Urinary bladder (tissue), 4 donors: Measurements from ENCODE around the gene CLDN1. TPM values are rescaled to one million over a fixed set of nuclear protein-coding genes. Genes with fewer than 3 reads are reported as not detected.

ENCODE experiments used
- DNase-seq: peaks from one replicate; pipeline ENCODE4 v3.0.0-alpha.2; 2015; ENCODE audit errors: extremely low spot score
- H3K27ac ChIP-seq: one replicate; pipeline ENCODE4 v1.5.1; 2013; ENCODE audit warnings: low read depth, mild to moderate bottlenecking, moderate library complexity
- H3K36me3 ChIP-seq: one replicate; pipeline ENCODE4 v1.6.1; 2013; ENCODE audit warnings: mild to moderate bottlenecking, moderate library complexity; ENCODE audit not compliant: insufficient read depth
- H3K4me1 ChIP-seq: one replicate; pipeline ENCODE4 v1.6.1; 2013; ENCODE audit warnings: mild to moderate bottlenecking, moderate library complexity; ENCODE audit not compliant: insufficient read depth
- H3K4me3 ChIP-seq: one replicate; pipeline ENCODE4 v1.5.1; 2013; ENCODE audit warnings: low read depth, low read length
- WGBS: extraction: QIAGEN DNeasy Blood & Tissue Kit; methylation state at CpG from one replicate; pipeline ENCODE4 v1.1.7; 2013; 5-methylcytosine and 5-hydroxymethylcytosine counted together
- polyA plus RNA-seq: library from polyadenylated mRNA; stranded (reverse); fragments of 200-250 nt; gene quantifications from one replicate; pipeline ENCODE4 v1.2.3, GENCODE V29; 2013
- total RNA-seq: library from RNA; depleted of rRNA; stranded (reverse); fragments of >200 nt; gene quantifications from one replicate; pipeline ENCODE4 v1.2.3, GENCODE V29; 2014
- donor health status: healthy with polysubstance abuse.
- donor health status: healthy.

Gene CLDN1
- total and polyA plus RNA-seq, 2 donors, result 13.2 to 15.8 TPM

GRCh38 chr3:190265796-190266195 lies 56.5 kb downstream of the CLDN1 start:
- DNase-seq, result no peak
- H3K36me3 ChIP-seq, result no peaks in the 10 kb centered on the region
- H3K4me1 ChIP-seq, result no peaks in the 10 kb centered on the region
- 45% methylated on average over 3 of the region's 3 CpGs for WGBS
- no peak overlapping the region for H3K4me3 ChIP-seq
- H3K27ac ChIP-seq, result no peak overlapping the region

GRCh38 chr3:190265126-190265525 lies 57.1 kb downstream of the CLDN1 start:
- no peak overlapping the region for H3K27ac ChIP-seq
- no peak overlapping the region for H3K4me3 ChIP-seq
- H3K4me1 ChIP-seq, result no peaks in the 10 kb centered on the region
- H3K36me3 ChIP-seq, result no peaks in the 10 kb centered on the region
- DNase-seq, result no peak
- 78% methylated on average over 1 of the region's 1 CpG for WGBS

DNA sequence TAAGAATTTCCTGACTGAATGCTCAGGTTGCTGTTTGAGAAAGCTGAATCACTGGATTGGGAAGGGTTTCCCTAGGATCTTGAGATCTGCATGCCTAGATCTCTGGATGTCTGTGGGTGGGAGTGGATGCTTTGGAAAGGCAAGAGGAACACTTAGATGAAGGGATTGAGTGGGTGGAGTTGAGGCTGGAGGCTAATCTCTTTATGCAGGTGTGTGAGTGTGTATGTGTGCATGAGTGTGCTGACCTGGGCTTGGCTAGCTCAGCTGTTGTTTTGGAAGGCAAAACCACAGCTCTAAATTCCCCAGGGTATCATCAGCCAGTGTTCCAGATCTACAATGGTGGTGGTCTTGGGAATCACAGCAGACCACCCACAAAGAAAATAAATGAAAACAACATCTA lies 60.5 kb downstream of the CLDN1 start:
- Histone ChIP-seq H3K4me3 (no peak overlapping the region), H3K4me1 (no peaks in the 10 kb centered on the region), H3K27ac (no peak overlapping the region), H3K36me3 (no peaks in the 10 kb centered on the region)
- DNase-seq, result no peak

DNA sequence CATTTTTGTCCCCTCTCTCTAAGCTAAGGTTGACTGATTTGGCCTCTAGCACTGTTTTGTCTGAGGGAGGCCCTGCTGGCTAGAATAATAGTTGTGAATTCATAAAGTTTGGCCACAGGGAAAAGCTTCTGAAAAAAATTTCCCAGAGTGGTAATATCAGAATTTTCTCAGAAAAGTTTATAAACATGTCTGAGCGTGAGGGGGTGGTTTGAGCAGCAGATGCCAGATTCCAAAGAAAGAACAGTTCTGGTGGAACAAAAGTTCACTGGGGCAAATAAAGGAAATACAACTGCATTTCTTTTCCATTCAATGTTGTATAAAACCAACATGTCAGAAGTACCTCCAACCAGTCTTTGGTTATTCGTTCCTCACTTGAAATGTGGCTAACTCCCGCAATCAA lies 61.2 kb downstream of the CLDN1 start:
- no peak overlapping the region for H3K4me3 ChIP-seq
- WGBS, result 74% methylated on average over 3 of the region's 3 CpGs
- no peak for DNase-seq
- H3K27ac ChIP-seq, result no peak overlapping the region
- no peaks in the 10 kb centered on the region for H3K4me1 ChIP-seq
- H3K36me3 ChIP-seq, result no peaks in the 10 kb centered on the region

DNA sequence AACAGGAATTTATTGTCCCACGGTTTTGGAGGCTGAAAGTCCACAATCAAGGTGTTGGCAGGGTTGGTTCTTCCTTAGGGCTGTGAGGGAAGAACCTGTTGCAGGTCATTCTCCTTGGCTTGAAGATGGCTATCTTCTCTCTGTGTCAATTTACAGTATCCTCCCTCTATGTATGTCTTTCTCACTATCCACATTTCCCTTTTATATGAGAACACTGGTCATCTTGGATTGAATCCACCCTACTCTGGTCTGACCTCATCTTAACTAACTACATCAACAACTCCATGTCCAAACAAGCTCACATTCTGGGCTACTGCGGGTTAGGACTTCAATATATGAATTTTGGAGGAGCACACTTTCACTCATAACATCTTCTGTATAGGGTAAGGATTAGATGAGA lies 61.9 kb downstream of the CLDN1 start:
- Histone ChIP-seq H3K4me1 (no peaks in the 10 kb centered on the region), H3K4me3 (no peak overlapping the region), H3K36me3 (no peaks in the 10 kb centered on the region), H3K27ac (no peak overlapping the region)
- 62% methylated on average over 2 of the region's 2 CpGs for whole genome bisulfite sequencing
- no peak for DNase-seq

- WGBS, result 52% methylated on average over 5 of the region's 5 CpGs
- Histone ChIP-seq H3K4me3 (no peak overlapping the region), H3K36me3 (no peaks in the 10 kb centered on the region), H3K4me1 (no peaks in the 10 kb centered on the region), H3K27ac (no peak overlapping the region)
- DNase-seq, result no peak
Measured at GRCh38 chr3:190258634-190259033, 63.6 kb downstream of the CLDN1 start.

Other genes with a start within 250 kb of the CLDN1 start
- 12.7 TPM for gene P3H2, start 201.5 kb downstream of the CLDN1 start, total RNA-seq
- 9.8 TPM for gene P3H2, start 201.5 kb downstream of the CLDN1 start, polyA plus RNA-seq
- gene CLDN16, start 65.7 kb upstream of the CLDN1 start, total RNA-seq, result 0.37 TPM
- gene CLDN16, start 65.7 kb upstream of the CLDN1 start, polyA plus RNA-seq, result 0.16 TPM
- gene TMEM207, start 127.5 kb upstream of the CLDN1 start, total RNA-seq, result not detected
- not detected for gene TMEM207, start 127.5 kb upstream of the CLDN1 start, polyA plus RNA-seq
- 21.7 TPM for gene IL1RAP, start 191.6 kb upstream of the CLDN1 start, total RNA-seq
- gene IL1RAP, start 191.6 kb upstream of the CLDN1 start, polyA plus RNA-seq, result 5.6 TPM